ENCODE results near the gene TOX2. TPM values are rescaled to one million over a fixed set of nuclear protein-coding genes. Genes with fewer than 3 reads are reported as not detected.

TOX2 gene
- total and polyA plus RNA-seq, 2 of the 8 experiments (the other 6 are each of a cell fraction or from before 2014, with no cell fraction given): 1.8 to 3.4 TPM

GRCh38 chr20:44010162-44010704, 95.6 kb downstream of the TOX2 start:
- no peak overlapping the region for H3K4me3 ChIP-seq (ENCODE audit: extremely low read depth in 1 of 4, insufficient read depth in 2 of 4, low read depth in 3 of 4, low read length in 4 of 4)
- no peaks in the 10 kb centered on the region for H3K79me2 ChIP-seq (ENCODE audit: control insufficient read depth in 1 of 2, insufficient read depth in 2 of 2, low read length in 2 of 2)
- H3K9me3 ChIP-seq (ENCODE audit: insufficient read depth in 2 of 2, low read depth in 1 of 2, low read length in 1 of 2): no peaks in the 10 kb centered on the region
- H3K4ac ChIP-seq (replicated peaks; ENCODE audit: insufficient read length, low read depth, low read length): no peak overlapping the region
- H4K20me1 ChIP-seq (replicated peaks in 1 of 2; ENCODE audit: control insufficient read depth in 1 of 2, insufficient read depth in 2 of 2, low read length in 2 of 2): no peaks in the 10 kb centered on the region
- no peak overlapping the region for H3K9ac ChIP-seq (replicated peaks in 1 of 4; ENCODE audit: extremely low read depth in 1 of 4, low read depth in 3 of 4, low read length in 3 of 4)
- TF ChIP-seq JUN (IDR thresholded peaks at IDR 0.05; ENCODE audit: low read depth, low read length) (no peak), MAX (IDR thresholded peaks at IDR 0.05) (no peak), CBX8 (IDR thresholded peaks at IDR 0.05; ENCODE audit: borderline replicate concordance, low read depth, low read length) (no peak)
- no peak overlapping the region for H3K4me2 ChIP-seq (ENCODE audit: insufficient read depth in 1 of 2, low read depth in 2 of 2, low read length in 2 of 2)
- H3K14ac ChIP-seq (ENCODE audit: insufficient read length): no peak overlapping the region
- no peak overlapping the region for H2BK20ac ChIP-seq (ENCODE audit: low read length)
- ChIA-PET CTCF (ENCODE audit: partially characterized antibody) (no interaction called here), POLR2A (ENCODE audit: partially characterized antibody) (no interaction called here)
- no peak overlapping the region for H3K23ac ChIP-seq (ENCODE audit: insufficient read length)
- no peak overlapping the region for H2AK5ac ChIP-seq (ENCODE audit: low read depth, low read length)
- H3K23me2 ChIP-seq (ENCODE audit: low read depth, low read length): no peaks in the 10 kb centered on the region
- no peak overlapping the region for H4K8ac ChIP-seq (ENCODE audit: extremely low read depth, insufficient read depth, low read length)
- DNase-seq (ENCODE audit: low read depth in 1 of 2, low spot score in 2 of 2): no peak
- no peaks in the 10 kb centered on the region for H3K79me1 ChIP-seq (ENCODE audit: low read depth, low read length)
- no peak overlapping the region for H3K56ac ChIP-seq (replicated peaks; ENCODE audit: insufficient read length, low read depth, low read length)
- no peak overlapping the region for H3K18ac ChIP-seq (ENCODE audit: extremely low read depth, low read length)
- no peak overlapping the region for H3K27ac ChIP-seq (ENCODE audit: low read depth, low read length)
- no peaks in the 10 kb centered on the region for H3K4me1 ChIP-seq (replicated peaks in 1 of 4; ENCODE audit: control insufficient read depth in 3 of 4, insufficient read depth in 4 of 4, low read length in 3 of 4)
- no peak overlapping the region for H2BK15ac ChIP-seq (ENCODE audit: low read length)
- no peak overlapping the region for H2BK5ac ChIP-seq (ENCODE audit: low read depth, low read length)
- H2BK12ac ChIP-seq (ENCODE audit: low read depth, low read length): no peak overlapping the region
- no peak overlapping the region for H4K5ac ChIP-seq (ENCODE audit: insufficient read length, low read depth, low read length)
- no peak overlapping the region for H2AFZ ChIP-seq (ENCODE audit: low read length)
- H3K27me3 ChIP-seq (replicated peaks in 1 of 4; ENCODE audit: control insufficient read depth in 3 of 4, extremely low read depth in 1 of 4, insufficient read depth in 3 of 4, low read length in 3 of 4): no peaks in the 10 kb centered on the region
- WGBS, 2 experiments (ENCODE audit: extremely low coverage in 1 of 2, insufficient coverage in 1 of 2, insufficient read length in 1 of 2, insufficient replicate concordance in 2 of 2, low coverage in 1 of 2, low lambda C conversion rate in 2 of 2, missing lambda C conversion rate in 1 of 2): 80% methylated on average over 9 of the region's 9 CpGs; no CpG with 5 or more reads in 1 of the 2 experiments
- H2BK120ac ChIP-seq (replicated peaks; ENCODE audit: low read depth, low read length): no peak overlapping the region
- no peak for FAIRE-seq
- H3K36me3 ChIP-seq (ENCODE audit: control insufficient read depth in 2 of 4, insufficient read depth in 4 of 4, low read length in 3 of 4): no peaks in the 10 kb centered on the region
- H4K91ac ChIP-seq (replicated peaks; ENCODE audit: insufficient read length, low read length): no peak overlapping the region

All from H1 (cell line).